ENCODE measurements around the gene VASN. TPM values are rescaled to one million over a fixed set of nuclear protein-coding genes. Genes with fewer than 3 reads are reported as not detected.

Gene VASN
- total and polyA plus RNA-seq, 10 of the 15 experiments (the other 5 are each of a cell fraction or from before 2014, with no cell fraction given): 0.02 to 0.19 (median 0.14) TPM; not detected in 6

DNA sequence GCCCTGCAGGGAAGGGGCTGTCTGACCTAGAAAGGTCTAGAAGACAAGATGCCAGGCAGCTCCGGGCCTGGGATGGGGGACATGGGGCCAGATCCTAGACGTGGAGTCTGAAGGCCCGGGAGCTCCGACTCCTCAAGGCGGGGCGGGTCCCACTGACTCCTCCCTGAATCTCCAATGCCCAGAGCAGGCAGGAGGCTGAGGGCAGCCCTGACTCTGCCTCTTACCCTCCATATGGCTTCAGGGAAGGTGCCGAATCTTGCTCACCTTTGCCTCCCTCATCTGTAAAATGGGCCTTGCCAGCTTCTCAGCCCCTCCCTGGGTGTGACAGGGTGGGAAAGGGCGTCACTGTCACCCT is 14.8 kb downstream of the VASN start:
- ATAC-seq (no peak), DNase-seq (ENCODE audit: low read depth, low spot score) (no peak), FAIRE-seq (no peak)
- no peak for TF ChIP-seq KDM1A (IDR thresholded peaks at IDR 0.05; ENCODE audit: borderline replicate concordance)
- TF ChIP-seq ZNF384 (IDR thresholded peaks at IDR 0.05; ENCODE audit: borderline replicate concordance, low read depth, low read length): no peak
- no peak for TF ChIP-seq RAD51 (IDR thresholded peaks at IDR 0.05)
- TF ChIP-seq HDGF (IDR thresholded peaks at IDR 0.05): no peak
- TF ChIP-seq, protein P1, sequence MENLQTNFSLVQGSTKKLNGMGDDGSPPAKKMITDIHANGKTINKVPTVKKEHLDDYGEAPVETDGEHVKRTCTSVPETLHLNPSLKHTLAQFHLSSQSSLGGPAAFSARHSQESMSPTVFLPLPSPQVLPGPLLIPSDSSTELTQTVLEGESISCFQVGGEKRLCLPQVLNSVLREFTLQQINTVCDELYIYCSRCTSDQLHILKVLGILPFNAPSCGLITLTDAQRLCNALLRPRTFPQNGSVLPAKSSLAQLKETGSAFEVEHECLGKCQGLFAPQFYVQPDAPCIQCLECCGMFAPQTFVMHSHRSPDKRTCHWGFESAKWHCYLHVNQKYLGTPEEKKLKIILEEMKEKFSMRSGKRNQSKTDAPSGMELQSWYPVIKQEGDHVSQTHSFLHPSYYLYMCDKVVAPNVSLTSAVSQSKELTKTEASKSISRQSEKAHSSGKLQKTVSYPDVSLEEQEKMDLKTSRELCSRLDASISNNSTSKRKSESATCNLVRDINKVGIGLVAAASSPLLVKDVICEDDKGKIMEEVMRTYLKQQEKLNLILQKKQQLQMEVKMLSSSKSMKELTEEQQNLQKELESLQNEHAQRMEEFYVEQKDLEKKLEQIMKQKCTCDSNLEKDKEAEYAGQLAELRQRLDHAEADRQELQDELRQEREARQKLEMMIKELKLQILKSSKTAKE (IDR thresholded peaks at IDR 0.05; ENCODE audit: low read depth, poor library complexity, severe bottlenecking): no peak
- TF ChIP-seq SREBF2 (IDR thresholded peaks at IDR 0.05; ENCODE audit: low read length): no peak
- TF ChIP-seq WRNIP1 (IDR thresholded peaks at IDR 0.05; ENCODE audit: borderline replicate concordance, low read depth, low read length): no peak
- no peak for TF ChIP-seq MXI1 (IDR thresholded peaks at IDR 0.05; ENCODE audit: low read depth, low read length)
- no peak for TF ChIP-seq JUND (IDR thresholded peaks at IDR 0.05; ENCODE audit: low read depth, low read length)
- no peak for TF ChIP-seq EP300 (IDR thresholded peaks at IDR 0.05; ENCODE audit: borderline replicate concordance in 1 of 2, control insufficient read depth in 1 of 2, low read depth in 2 of 2, low read length in 2 of 2)
- TF ChIP-seq, protein P2, sequence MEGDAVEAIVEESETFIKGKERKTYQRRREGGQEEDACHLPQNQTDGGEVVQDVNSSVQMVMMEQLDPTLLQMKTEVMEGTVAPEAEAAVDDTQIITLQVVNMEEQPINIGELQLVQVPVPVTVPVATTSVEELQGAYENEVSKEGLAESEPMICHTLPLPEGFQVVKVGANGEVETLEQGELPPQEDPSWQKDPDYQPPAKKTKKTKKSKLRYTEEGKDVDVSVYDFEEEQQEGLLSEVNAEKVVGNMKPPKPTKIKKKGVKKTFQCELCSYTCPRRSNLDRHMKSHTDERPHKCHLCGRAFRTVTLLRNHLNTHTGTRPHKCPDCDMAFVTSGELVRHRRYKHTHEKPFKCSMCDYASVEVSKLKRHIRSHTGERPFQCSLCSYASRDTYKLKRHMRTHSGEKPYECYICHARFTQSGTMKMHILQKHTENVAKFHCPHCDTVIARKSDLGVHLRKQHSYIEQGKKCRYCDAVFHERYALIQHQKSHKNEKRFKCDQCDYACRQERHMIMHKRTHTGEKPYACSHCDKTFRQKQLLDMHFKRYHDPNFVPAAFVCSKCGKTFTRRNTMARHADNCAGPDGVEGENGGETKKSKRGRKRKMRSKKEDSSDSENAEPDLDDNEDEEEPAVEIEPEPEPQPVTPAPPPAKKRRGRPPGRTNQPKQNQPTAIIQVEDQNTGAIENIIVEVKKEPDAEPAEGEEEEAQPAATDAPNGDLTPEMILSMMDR (IDR thresholded peaks at IDR 0.05 in 2 of 3, conservative IDR thresholded peaks at IDR 0.05 in 1 of 3; ENCODE audit: control insufficient read depth in 2 of 3, extremely low read depth in 1 of 3, insufficient read depth in 1 of 3, low read depth in 3 of 3, low read length in 3 of 3): no peak
- TF ChIP-seq SREBF1 (IDR thresholded peaks at IDR 0.05; ENCODE audit: low read length): no peak
- no peak for TF ChIP-seq ZSCAN29 (IDR thresholded peaks at IDR 0.05)
- BruUV-seq (replicated peaks): no TSS peak
- intact Hi-C loops (cut with micrococcal nuclease; ENCODE audit: unreplicated experiment) (no loop called here), in situ Hi-C loops (cut with MboI) (no loop called here)
- Histone ChIP-seq H3K79me2 (ENCODE audit: control insufficient read depth, insufficient read depth, low read length) (no peaks in the 10 kb centered on the region), H3K9ac (ENCODE audit: control insufficient read depth, insufficient read depth, low read length) (no peak overlapping the region), H2AFZ (ENCODE audit: control insufficient read depth, low read depth, low read length) (no peak overlapping the region), H3K27ac (ENCODE audit: control insufficient read depth, insufficient read depth) (no peak overlapping the region), H3K4me3 (no peak overlapping the region), H3K9me3 (replicated peaks; ENCODE audit: control insufficient read depth, insufficient read depth, low read length) (no peaks in the 10 kb centered on the region), H3K4me1 (ENCODE audit: control insufficient read depth, insufficient read depth, low read length) (no peaks in the 10 kb centered on the region), H3K36me3 (ENCODE audit: control insufficient read depth in 2 of 2, insufficient read depth in 2 of 2, low read length in 1 of 2) (peaks cover 5 to 30% of the 10 kb centered on the region in 2 experiments; a peak in 3 of 4 replicates), H3K4me2 (ENCODE audit: control insufficient read depth, insufficient read depth) (no peak overlapping the region), H4K20me1 (ENCODE audit: control insufficient read depth, insufficient read depth) (no peaks in the 10 kb centered on the region), H3K27me3 (replicated peaks in 1 of 2; ENCODE audit: control insufficient read depth in 2 of 2, insufficient read depth in 2 of 2, low read length in 1 of 2) (no peaks in the 10 kb centered on the region)
- ChIA-PET CTCF (interaction anchor here (1.6 kb wide), 1 partner anchor 16 kb away, joined by 7 read pairs; no protein-coding TSS in a partner anchor), RAD21 (ENCODE audit: unreplicated experiment) (no interaction called here), POLR2A (no interaction called here), SMC1A (ENCODE audit: uncharacterized antibody, unreplicated experiment) (no interaction called here)
- 90% methylated on average over 8 of the region's 8 CpGs for WGBS (ENCODE audit: insufficient coverage, insufficient replicate concordance, low lambda C conversion rate, missing lambda C conversion rate)

Measured in GM12878 (cell line).